ENCODE data around the gene CNOT6.

- TF ChIP-seq SUZ12 (IDR thresholded peaks at IDR 0.05; ENCODE audit: extremely low read depth, insufficient read depth, insufficient read length) (no peak), YY1 (IDR thresholded peaks at IDR 0.05; ENCODE audit: insufficient read depth, insufficient read length) (no peak)
These were observed 107.7 kb downstream of the CNOT6 start for GRCh38 chr5:180601591-180602480.

Measured in NT2/D1 (cell line).